HCT116 (cell line): ENCODE results near the gene KCNN3. TPM values are rescaled to one million over a fixed set of nuclear protein-coding genes. Genes with fewer than 3 reads are reported as not detected.
"Not testable (repeated sequence)": the region's sequence is repeated elsewhere in the genome, so short reads cannot be mapped to it uniquely, and the experiment has no call there.

ENCODE experiments used
- ATAC-seq: fragments of 200-7000 bp; cut with Tn5 transposase; 2 replicates; pipeline ENCODE4 v1.9.1; 2020; ENCODE audit warnings: mild to moderate bottlenecking, moderate library complexity
- BruUV-seq: library from RNA; stranded (reverse); fragments of 400-500 nt; replicated peaks from 2 replicates; lab custom pipeline; 2021; lab: Mats Ljungman, UMichigan
- CTCF ChIA-PET: fragments of 300-600 bp; sonication (Branson Sonifier 250); formaldehyde crosslinking; loops from one replicate; lab custom pipeline; 2021; ENCODE audit warnings: antibody characterized with exemption; lab: Charles Lee
- POLR2A ChIA-PET: fragments of 300-600, 350-600 bp; sonication (Branson Sonifier 250); formaldehyde crosslinking; loops from one replicate; lab custom pipeline; 2021; ENCODE audit warnings: antibody characterized with exemption; lab: Charles Lee
- RAD21 ChIA-PET, 2 experiments: fragments of 300-600 bp; sonication (Branson Sonifier 250); formaldehyde crosslinking; loops; one replicate each; lab custom pipeline; 2023; ENCODE audit warnings: low total read pairs in 2 of 2; ENCODE audit not compliant: uncharacterized antibody in 2 of 2, unreplicated experiment in 2 of 2, low non-redundant PET in 1 of 2; lab: Charles Lee
- DNase-seq: peaks from one replicate; pipeline ENCODE4 v3.0.0-alpha.2; 2010; ENCODE audit warnings: low read depth, low spot score
- H2AFZ ChIP-seq: fragments of 200-600 bp; shearing (Covaris generic), sonication (generic); 2 replicates; pipeline ENCODE4 v1.6.1; 2017; ENCODE audit warnings: low read depth, mixed run types, mixed read lengths, antibody characterized with exemption, low read length; ENCODE audit not compliant: poor library complexity, severe bottlenecking
- H3K27ac ChIP-seq: 2 replicates; pipeline ENCODE4 v1.5.1; 2012; ENCODE audit warnings: low read depth, low read length
- H3K27me3 ChIP-seq: fragments of 200-600 bp; sonication (generic); 2 replicates; pipeline ENCODE4 v1.6.1; 2016; ENCODE audit warnings: mixed run types, low read length, mixed read lengths; ENCODE audit not compliant: insufficient read depth
- H3K36me3 ChIP-seq, 2 experiments: fragments of 200-500 bp in 1 of 2; fragments of 200-600 bp in 1 of 2; sonication (Bioruptor generic) in 1 of 2; sonication (generic) in 1 of 2; 2 replicates each; pipeline versions ENCODE4 v1.5.1 to v1.6.1; 2014 to 2016; ENCODE audit warnings: low read length in 2 of 2, inconsistent platforms in 1 of 2, mixed read lengths in 1 of 2, mixed run types in 1 of 2; ENCODE audit not compliant: insufficient read depth in 2 of 2, control insufficient read depth in 1 of 2
- H3K4me1 ChIP-seq, 2 experiments: fragments of 200-600 bp in 1 of 2; sonication (generic) in 1 of 2; 2 replicates each; pipeline versions ENCODE4 v1.5.1 to v1.6.1; 2012 to 2017; ENCODE audit warnings: low read length in 2 of 2, inconsistent platforms in 1 of 2, mild to moderate bottlenecking in 1 of 2, mixed read lengths in 1 of 2, mixed run types in 1 of 2, moderate library complexity in 1 of 2; ENCODE audit not compliant: insufficient read depth in 2 of 2, control insufficient read depth in 1 of 2
- H3K4me2 ChIP-seq: fragments of 200-600 bp; sonication (generic); 2 replicates; pipeline ENCODE4 v1.6.1; 2017; ENCODE audit warnings: mixed run types, low read length, mixed read lengths
- H3K4me3 ChIP-seq, 2 experiments: fragments of 200-600 bp in 1 of 2; sonication (generic) in 1 of 2; replicated peaks in 1 of 2; 2 replicates each; pipeline ENCODE4 v1.5.1; 2011 to 2016; ENCODE audit warnings: low read length in 2 of 2, control low read depth in 1 of 2, low read depth in 1 of 2, mild to moderate bottlenecking in 1 of 2, mixed read lengths in 1 of 2, mixed run types in 1 of 2
- H3K79me2 ChIP-seq: fragments of 200-600 bp; sonication (generic); 2 replicates; pipeline ENCODE4 v1.6.1; 2017; ENCODE audit warnings: mild to moderate bottlenecking, mixed run types, low read length, moderate library complexity, mixed read lengths; ENCODE audit not compliant: insufficient read depth
- H3K9ac ChIP-seq: fragments of 200-600 bp; sonication (generic); 2 replicates; pipeline ENCODE4 v1.6.1; 2016; ENCODE audit warnings: low read length, mixed read lengths
- H3K9me2 ChIP-seq: fragments of 200-600 bp; sonication (generic), shearing (Covaris generic); 2 replicates; pipeline ENCODE4 v1.6.1; 2017; ENCODE audit warnings: mixed run types, mild to moderate bottlenecking, moderate library complexity; ENCODE audit not compliant: insufficient read depth
- H3K9me3 ChIP-seq, 2 experiments: fragments of 200-500 bp in 1 of 2; fragments of 200-600 bp in 1 of 2; sonication (Bioruptor generic) in 1 of 2; sonication (generic) in 1 of 2; 2 replicates each; pipeline ENCODE4 v1.6.1; 2014 to 2017; ENCODE audit warnings: low read length in 2 of 2, mixed read lengths in 2 of 2, inconsistent platforms in 1 of 2, low read depth in 1 of 2, mild to moderate bottlenecking in 1 of 2, mixed run types in 1 of 2, moderate library complexity in 1 of 2; ENCODE audit not compliant: control insufficient read depth in 1 of 2, insufficient read depth in 1 of 2
- H4K20me1 ChIP-seq: fragments of 200-600 bp; sonication (generic), shearing (Covaris generic); 2 replicates; pipeline ENCODE4 v1.6.1; 2017; ENCODE audit warnings: mixed run types, mild to moderate bottlenecking, moderate library complexity; ENCODE audit not compliant: insufficient read depth
- EGR1 ChIP-seq: IDR thresholded peaks from 2 replicates; pipeline ENCODE4 v1.6.1; 2012; ENCODE audit warnings: low read depth
- SRF ChIP-seq: IDR thresholded peaks from 2 replicates; pipeline ENCODE4 v1.6.1; 2012; ENCODE audit warnings: low read depth
- intact Hi-C: fragments of 100-400 bp; cut with micrococcal nuclease; formaldehyde crosslinking; loops from 2 replicates; pipeline ENCODE4 v1.10.0; 2022
- total RNA-seq: library from RNA; stranded (reverse); gene quantifications from one replicate; pipeline ENCODE4 v1.2.1, GENCODE V29; 2021; ENCODE audit not compliant: unreplicated experiment
- TF ChIP-seq, protein P1 (sequence below), 3 experiments: fragments of 200-600 bp in 1 of 3; sonication (generic) in 1 of 3; IDR thresholded peaks in 2 of 3; conservative IDR thresholded peaks in 1 of 3; 2 replicates each; pipeline ENCODE4 v1.5.1; 2012 to 2017; ENCODE audit warnings: low read depth in 2 of 3, low read length in 2 of 3, antibody characterized with exemption in 1 of 3, borderline replicate concordance in 1 of 3, control low read depth in 1 of 3, mild to moderate bottlenecking in 1 of 3, mixed read lengths in 1 of 3, mixed run types in 1 of 3, moderate library complexity in 1 of 3; ENCODE audit not compliant: insufficient read depth in 1 of 3

KCNN3 gene
- total RNA-seq, 1 experiment from 2014 or later: 1.1 TPM

DNA sequence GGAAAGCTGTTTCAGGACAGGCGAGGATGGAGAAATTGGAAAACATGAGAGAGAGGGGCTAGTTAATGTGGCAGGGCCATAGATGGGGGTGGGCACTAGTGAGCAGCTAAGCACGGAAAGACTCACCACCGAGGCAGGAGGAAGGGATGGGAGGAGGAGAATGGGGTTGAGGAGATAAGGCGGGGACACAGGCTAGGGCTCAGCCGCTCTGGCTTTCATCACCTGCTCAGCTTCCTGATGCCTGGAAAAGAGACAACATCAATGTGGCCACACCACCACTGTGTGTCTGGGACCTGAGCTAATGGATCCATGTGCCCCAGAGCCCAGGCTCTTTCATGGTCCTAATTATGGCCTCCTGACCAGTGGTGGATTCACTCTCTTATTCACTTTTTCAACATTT, 38.9 kb upstream of the KCNN3 start:
- no peak overlapping the region for H3K4me3 ChIP-seq
- ChIA-PET CTCF (no interaction called here), RAD21 (no interaction called here), POLR2A (no interaction called here)
- H3K27ac ChIP-seq: no peak overlapping the region
- no peaks in the 10 kb centered on the region for H3K27me3 ChIP-seq
- no peaks in the 10 kb centered on the region for H3K36me3 ChIP-seq
- no peak overlapping the region for H3K9ac ChIP-seq
- H4K20me1 ChIP-seq: no peaks in the 10 kb centered on the region
- TF ChIP-seq, protein P1, sequence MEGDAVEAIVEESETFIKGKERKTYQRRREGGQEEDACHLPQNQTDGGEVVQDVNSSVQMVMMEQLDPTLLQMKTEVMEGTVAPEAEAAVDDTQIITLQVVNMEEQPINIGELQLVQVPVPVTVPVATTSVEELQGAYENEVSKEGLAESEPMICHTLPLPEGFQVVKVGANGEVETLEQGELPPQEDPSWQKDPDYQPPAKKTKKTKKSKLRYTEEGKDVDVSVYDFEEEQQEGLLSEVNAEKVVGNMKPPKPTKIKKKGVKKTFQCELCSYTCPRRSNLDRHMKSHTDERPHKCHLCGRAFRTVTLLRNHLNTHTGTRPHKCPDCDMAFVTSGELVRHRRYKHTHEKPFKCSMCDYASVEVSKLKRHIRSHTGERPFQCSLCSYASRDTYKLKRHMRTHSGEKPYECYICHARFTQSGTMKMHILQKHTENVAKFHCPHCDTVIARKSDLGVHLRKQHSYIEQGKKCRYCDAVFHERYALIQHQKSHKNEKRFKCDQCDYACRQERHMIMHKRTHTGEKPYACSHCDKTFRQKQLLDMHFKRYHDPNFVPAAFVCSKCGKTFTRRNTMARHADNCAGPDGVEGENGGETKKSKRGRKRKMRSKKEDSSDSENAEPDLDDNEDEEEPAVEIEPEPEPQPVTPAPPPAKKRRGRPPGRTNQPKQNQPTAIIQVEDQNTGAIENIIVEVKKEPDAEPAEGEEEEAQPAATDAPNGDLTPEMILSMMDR (IDR thresholded peaks at IDR 0.05 in 2 of 3, conservative IDR thresholded peaks at IDR 0.05 in 1 of 3; ENCODE audit: borderline replicate concordance in 1 of 3, insufficient read depth in 1 of 3, low read depth in 2 of 3, low read length in 2 of 3): no peak
- TF ChIP-seq SRF (no peak), EGR1 (no peak)
- no peak overlapping the region for H2AFZ ChIP-seq
- ATAC-seq: no peak
- H3K4me2 ChIP-seq: no peak overlapping the region
- intact Hi-C loops: no loop called here
- H3K9me2 ChIP-seq: no peaks in the 10 kb centered on the region
- H3K4me1 ChIP-seq: no peaks in the 10 kb centered on the region
- no TSS peak for BruUV-seq
- no peaks in the 10 kb centered on the region for H3K79me2 ChIP-seq
- DNase-seq: no peak
- peaks cover 0 to 17% of the 10 kb centered on the region in 2 experiments; a peak in 1 of 4 replicates for H3K9me3 ChIP-seq

DNA sequence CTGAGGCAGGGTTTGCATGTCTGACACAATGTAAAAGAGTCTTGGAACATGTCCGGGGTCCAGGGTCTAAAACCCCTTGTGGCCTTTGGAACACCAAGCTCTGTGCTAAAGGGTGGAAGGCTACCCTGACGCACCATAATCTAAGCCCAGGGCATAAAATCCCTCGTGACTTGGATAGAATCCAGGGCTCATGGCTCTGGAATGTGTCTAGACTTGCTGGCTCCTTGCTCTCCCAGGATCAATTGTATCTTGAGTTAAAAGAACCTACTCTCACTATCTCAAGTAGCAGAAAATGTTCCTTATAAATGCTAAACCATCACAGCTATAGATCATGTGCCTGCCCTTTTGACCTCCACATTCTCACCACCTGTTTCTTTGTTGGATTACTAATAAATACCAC, 38.0 kb upstream of the KCNN3 start:
- H3K9me3 ChIP-seq: peaks cover 0 to 17% of the 10 kb centered on the region in 2 experiments; a peak in 1 of 4 replicates
- H3K9ac ChIP-seq, H3K4me2 ChIP-seq, H3K79me2 ChIP-seq, BruUV-seq, H3K9me2 ChIP-seq, CTCF ChIA-PET, RAD21 ChIA-PET, intact Hi-C loops, DNase-seq, H4K20me1 ChIP-seq, H3K27me3 ChIP-seq, H3K4me3 ChIP-seq, H2AFZ ChIP-seq, POLR2A ChIA-PET, H3K4me1 ChIP-seq, H3K27ac ChIP-seq, H3K36me3 ChIP-seq, ATAC-seq: not testable (repeated sequence)
